Measurements from ENCODE around the gene BEX3.

GRCh38 chrX:103400931-103401330 lies 24.6 kb downstream of the BEX3 start:
- no peak for TF ChIP-seq POLR2A (IDR thresholded peaks at IDR 0.05)
- TF ChIP-seq CTCF (IDR thresholded peaks at IDR 0.05): no peak
